Activated CD8-positive, alpha-beta T cell treated with anti-CD3 and anti-CD28 coated beads for 36 hours (primary cell): Measurements from ENCODE around the gene PAK5. TPM values are rescaled to one million over a fixed set of nuclear protein-coding genes. Genes with fewer than 3 reads are reported as not detected.

Source experiments
- ATAC-seq: fragments of 200-7000 bp; cut with Tn5 transposase; one replicate; pipeline ENCODE4 v1.10.0; 2021; ENCODE audit warnings: mild to moderate bottlenecking, moderate library complexity
- CTCF ChIA-PET: fragments of 350-600 bp; sonication (Branson Sonifier 250); formaldehyde crosslinking; loops from one replicate; lab custom pipeline; 2021; ENCODE audit warnings: antibody characterized with exemption; lab: Charles Lee
- POLR2A ChIA-PET: fragments of 350-600 bp; sonication (Branson Sonifier 250); formaldehyde crosslinking; loops from one replicate; lab custom pipeline; 2021; ENCODE audit warnings: antibody characterized with exemption; lab: Charles Lee
- DNase-seq: peaks from one replicate; pipeline ENCODE4 v3.0.0-alpha.2; 2020
- H3K27ac Mint-ChIP-seq: one replicate; pipeline ENCODE4 v1.8.0; 2021; ENCODE audit warnings: mild to moderate bottlenecking, mixed read lengths
- H3K27me3 Mint-ChIP-seq: one replicate; pipeline ENCODE4 v1.8.0; 2021; ENCODE audit warnings: mixed read lengths
- H3K36me3 Mint-ChIP-seq: one replicate; pipeline ENCODE4 v1.8.0; 2021; ENCODE audit warnings: low read depth, mixed read lengths
- H3K4me1 Mint-ChIP-seq: one replicate; pipeline ENCODE4 v1.8.0; 2021; ENCODE audit warnings: low read depth, mixed read lengths
- H3K4me3 Mint-ChIP-seq: one replicate; pipeline ENCODE4 v1.8.0; 2021; ENCODE audit warnings: mild to moderate bottlenecking, moderate library complexity, mixed read lengths
- H3K9me3 Mint-ChIP-seq: one replicate; pipeline ENCODE4 v1.8.0; 2021; ENCODE audit warnings: mixed read lengths
- intact Hi-C: fragments of 100-400 bp; cut with micrococcal nuclease; formaldehyde crosslinking; loops from one replicate; pipeline ENCODE4 v1.10.0; 2022
- total RNA-seq, 2 experiments: library from RNA; stranded (reverse); gene quantifications; one replicate each; pipeline ENCODE4 v1.2.3, GENCODE V29; 2021
- TF ChIP-seq, protein P1 (sequence below): fragments of 200-600 bp; IDR thresholded peaks from one replicate; pipeline ENCODE4 v1.8.0; 2022; ENCODE audit warnings: antibody characterized with exemption, mild to moderate bottlenecking

The PAK5 gene
- total RNA-seq, 2 experiments from 2014 or later, result not detected

DNA sequence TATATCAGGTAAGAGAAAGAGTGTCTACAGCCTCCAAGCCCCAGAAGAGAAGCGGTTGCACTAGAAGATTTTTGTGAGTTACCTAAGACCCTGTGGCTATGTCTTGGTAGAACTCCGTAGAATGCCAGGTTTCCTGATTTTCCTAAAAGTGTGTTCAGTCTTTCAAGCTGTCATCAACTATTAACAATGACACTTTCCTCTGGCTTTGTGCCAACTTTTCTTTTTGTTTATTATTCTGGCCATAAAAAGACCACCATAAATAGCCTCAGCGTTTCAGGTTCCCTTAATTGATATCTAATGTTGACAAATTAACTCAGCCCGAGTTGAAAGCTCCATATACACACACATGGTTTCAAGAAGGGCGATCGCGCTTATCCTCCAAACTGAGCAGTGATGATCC lies 1.2 kb downstream of the PAK5 start:
- Mint-ChIP-seq H3K27me3 (peaks cover 29% of the 10 kb centered on the region), H3K9me3 (peaks cover 2% of the 10 kb centered on the region), H3K4me1 (no peaks in the 10 kb centered on the region), H3K36me3 (peaks cover 2% of the 10 kb centered on the region), H3K27ac (no peak overlapping the region), H3K4me3 (no peak overlapping the region)
- ATAC-seq (no peak), DNase-seq (no peak)
- POLR2A ChIA-PET, result no interaction called here
- intact Hi-C loops, result no loop called here
- CTCF ChIA-PET, result no interaction called here
- TF ChIP-seq, protein P1, sequence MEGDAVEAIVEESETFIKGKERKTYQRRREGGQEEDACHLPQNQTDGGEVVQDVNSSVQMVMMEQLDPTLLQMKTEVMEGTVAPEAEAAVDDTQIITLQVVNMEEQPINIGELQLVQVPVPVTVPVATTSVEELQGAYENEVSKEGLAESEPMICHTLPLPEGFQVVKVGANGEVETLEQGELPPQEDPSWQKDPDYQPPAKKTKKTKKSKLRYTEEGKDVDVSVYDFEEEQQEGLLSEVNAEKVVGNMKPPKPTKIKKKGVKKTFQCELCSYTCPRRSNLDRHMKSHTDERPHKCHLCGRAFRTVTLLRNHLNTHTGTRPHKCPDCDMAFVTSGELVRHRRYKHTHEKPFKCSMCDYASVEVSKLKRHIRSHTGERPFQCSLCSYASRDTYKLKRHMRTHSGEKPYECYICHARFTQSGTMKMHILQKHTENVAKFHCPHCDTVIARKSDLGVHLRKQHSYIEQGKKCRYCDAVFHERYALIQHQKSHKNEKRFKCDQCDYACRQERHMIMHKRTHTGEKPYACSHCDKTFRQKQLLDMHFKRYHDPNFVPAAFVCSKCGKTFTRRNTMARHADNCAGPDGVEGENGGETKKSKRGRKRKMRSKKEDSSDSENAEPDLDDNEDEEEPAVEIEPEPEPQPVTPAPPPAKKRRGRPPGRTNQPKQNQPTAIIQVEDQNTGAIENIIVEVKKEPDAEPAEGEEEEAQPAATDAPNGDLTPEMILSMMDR, result no peak

DNA sequence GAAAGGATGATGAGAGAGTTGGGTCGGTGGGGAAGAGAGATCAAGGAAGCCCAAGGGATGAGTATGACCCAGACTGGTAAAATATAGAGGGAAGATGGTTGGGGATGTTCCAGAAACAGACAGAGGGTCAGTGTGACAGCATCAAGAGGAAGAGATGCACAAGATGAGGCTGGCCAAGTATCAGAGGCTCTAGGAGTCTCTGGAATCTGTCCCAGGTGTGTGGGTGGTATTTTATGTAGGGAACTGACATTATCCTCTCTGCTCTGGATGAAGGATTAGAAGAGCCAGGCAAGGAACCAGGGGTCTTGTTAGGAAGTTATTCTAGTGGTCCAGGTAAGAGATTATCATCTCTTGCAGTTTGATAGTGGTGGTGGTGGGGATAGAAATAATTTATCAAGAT lies 3.6 kb downstream of the PAK5 start:
- ChIA-PET POLR2A (no interaction called here), CTCF (no interaction called here)
- Mint-ChIP-seq H3K36me3 (peaks cover 2% of the 10 kb centered on the region), H3K27me3 (peaks cover 24% of the 10 kb centered on the region), H3K9me3 (no peaks in the 10 kb centered on the region), H3K4me1 (no peaks in the 10 kb centered on the region), H3K4me3 (no peak overlapping the region), H3K27ac (no peak overlapping the region)
- intact Hi-C loops, result no loop called here
- ATAC-seq (no peak), DNase-seq (no peak)
- TF ChIP-seq, protein P1, result no peak

DNA sequence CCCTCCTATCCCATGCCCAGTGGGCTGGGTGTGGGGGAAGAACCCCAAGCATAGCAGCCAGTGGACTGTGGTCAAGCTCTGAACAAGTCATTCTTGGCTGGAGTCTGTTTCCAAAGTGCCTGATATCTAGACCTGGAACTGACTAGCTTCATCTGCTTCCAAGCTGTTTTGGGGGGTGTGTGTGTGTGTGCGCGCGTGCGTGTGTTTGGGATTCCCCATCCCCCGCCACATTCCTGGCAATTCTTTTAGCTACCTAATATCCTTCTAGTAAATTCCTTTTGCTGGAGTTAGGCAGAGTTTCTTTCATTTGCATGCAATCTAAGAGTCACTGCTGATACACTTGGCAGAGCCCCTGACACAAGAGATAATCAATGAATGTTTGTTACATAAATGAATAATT lies 7.8 kb downstream of the PAK5 start:
- Mint-ChIP-seq H3K27ac (no peak overlapping the region), H3K4me1 (no peaks in the 10 kb centered on the region), H3K9me3 (no peaks in the 10 kb centered on the region), H3K4me3 (no peak overlapping the region), H3K36me3 (no peaks in the 10 kb centered on the region), H3K27me3 (peaks cover 2% of the 10 kb centered on the region)
- intact Hi-C loops, result no loop called here
- TF ChIP-seq, protein P1, result no peak
- ATAC-seq, result no peak
- CTCF ChIA-PET, result no interaction called here
- no peak for DNase-seq
- POLR2A ChIA-PET, result no interaction called here

DNA sequence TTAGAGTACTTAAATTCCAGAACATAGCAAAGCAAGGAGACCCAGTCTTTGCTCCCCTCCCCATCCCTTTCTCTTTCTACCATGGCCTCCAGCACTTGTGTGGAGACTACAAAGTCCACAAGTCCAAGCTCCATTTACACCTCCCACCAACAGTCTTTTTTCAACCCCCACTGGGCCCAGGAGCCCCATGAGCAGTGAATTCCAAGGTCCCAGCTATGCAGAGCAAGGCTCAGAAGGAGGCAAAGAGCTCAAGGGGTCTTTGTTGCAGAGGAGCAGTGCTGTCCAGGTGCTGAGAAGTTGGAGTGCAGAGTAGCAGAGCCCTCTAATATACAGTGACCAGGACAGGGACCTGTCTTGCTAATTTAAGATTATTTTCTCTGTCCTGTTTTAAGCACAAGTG lies 9.0 kb downstream of the PAK5 start:
- Mint-ChIP-seq H3K27me3 (no peaks in the 10 kb centered on the region), H3K4me1 (no peaks in the 10 kb centered on the region), H3K27ac (no peak overlapping the region), H3K36me3 (no peaks in the 10 kb centered on the region), H3K4me3 (no peak overlapping the region), H3K9me3 (no peaks in the 10 kb centered on the region)
- ChIA-PET CTCF (no interaction called here), POLR2A (no interaction called here)
- intact Hi-C loops, result no loop called here
- no peak for ATAC-seq
- no peak for DNase-seq
- TF ChIP-seq, protein P1, result no peak

DNA sequence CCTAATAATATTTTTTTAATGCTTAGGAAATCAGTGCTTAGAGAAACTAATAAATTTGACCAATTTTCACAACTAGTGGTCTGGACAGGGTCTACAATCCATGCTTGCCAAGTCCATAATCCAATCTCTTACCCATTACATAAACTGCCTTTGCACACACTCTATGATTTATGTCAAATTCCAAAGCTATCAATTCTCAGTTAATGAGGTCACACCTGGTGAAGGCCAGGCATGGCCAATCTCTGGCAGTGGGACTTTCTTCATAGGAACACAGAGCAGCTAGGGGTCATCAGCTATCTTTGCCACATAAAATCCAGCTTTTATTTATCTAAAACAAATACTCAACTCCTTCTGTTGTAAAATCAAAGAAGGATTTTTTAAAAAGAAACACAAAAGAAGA lies 21.2 kb downstream of the PAK5 start:
- TF ChIP-seq, protein P1, result no peak
- no peak overlapping the region for H3K4me3 Mint-ChIP-seq
- DNase-seq, result no peak
- no peaks in the 10 kb centered on the region for H3K4me1 Mint-ChIP-seq
- H3K36me3 Mint-ChIP-seq, result no peaks in the 10 kb centered on the region
- intact Hi-C loops, result no loop called here
- CTCF ChIA-PET, result no interaction called here
- no peak overlapping the region for H3K27ac Mint-ChIP-seq
- POLR2A ChIA-PET, result no interaction called here
- no peaks in the 10 kb centered on the region for H3K9me3 Mint-ChIP-seq
- ATAC-seq, result no peak
- H3K27me3 Mint-ChIP-seq, result no peaks in the 10 kb centered on the region
